GM18508 (cell line): ENCODE results near the gene PTPN11.
"Not testable (repeated sequence)": the region's sequence is repeated elsewhere in the genome, so short reads cannot be mapped to it uniquely, and the experiment has no call there.

Source experiments
- ATAC-seq: cut with Tn5 transposase; IDR thresholded peaks from one replicate; pipeline ENCODE4 v1.9.1; 2021; ENCODE audit warnings: moderate number of reproducible peaks; ENCODE audit not compliant: insufficient read depth, unreplicated experiment

The PTPN11 gene

DNA sequence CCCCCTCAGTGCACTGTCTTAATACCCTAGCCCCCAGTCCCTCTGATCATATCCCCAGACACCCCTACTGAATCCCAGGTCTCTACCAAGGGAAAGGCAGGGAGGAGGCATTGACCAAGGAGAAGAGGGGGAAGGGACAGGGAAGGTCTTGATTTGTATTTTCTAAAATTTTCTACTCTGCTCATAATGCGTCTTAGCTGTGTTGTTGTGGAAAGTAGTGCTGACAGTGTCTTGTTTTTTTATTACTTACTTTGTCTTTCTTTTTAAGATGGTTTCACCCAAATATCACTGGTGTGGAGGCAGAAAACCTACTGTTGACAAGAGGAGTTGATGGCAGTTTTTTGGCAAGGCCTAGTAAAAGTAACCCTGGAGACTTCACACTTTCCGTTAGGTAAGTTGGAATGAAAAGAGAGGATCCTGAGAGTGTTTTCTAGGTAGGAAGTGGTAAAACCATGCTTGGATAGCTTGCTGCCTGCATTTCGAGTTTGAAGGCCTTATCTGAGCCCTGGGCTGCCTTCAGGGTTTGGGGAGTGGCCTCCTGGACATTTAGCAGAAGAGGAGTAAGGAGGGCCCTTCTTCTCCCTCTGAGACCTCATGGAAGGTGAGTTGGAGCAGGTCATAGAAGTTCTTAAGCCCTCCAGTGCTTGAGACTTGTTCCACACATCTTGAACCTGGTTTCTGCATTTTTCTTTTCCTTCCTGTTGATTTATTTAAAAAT, 27.4 kb downstream of the PTPN11 start:
- no peak for ATAC-seq

DNA sequence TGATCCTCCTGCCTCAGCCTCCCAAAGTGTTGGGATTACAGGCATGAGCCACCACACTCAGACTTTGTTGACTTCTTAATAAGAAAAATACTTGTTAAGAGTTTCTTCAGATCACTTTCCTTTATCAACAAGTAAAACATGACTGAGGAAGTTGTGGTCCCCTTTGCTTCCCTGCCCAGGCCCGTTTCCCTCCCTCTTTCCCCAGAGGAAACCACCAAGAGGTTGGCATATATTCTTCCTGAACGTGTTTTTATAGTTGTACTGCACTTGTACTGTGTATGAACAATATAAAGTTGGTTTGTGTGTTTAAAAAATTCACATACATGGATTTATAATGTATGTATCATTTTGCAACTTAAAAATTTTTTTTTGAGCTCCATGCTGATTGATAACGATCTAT, 28.4 kb downstream of the PTPN11 start:
- ATAC-seq, result no peak

DNA sequence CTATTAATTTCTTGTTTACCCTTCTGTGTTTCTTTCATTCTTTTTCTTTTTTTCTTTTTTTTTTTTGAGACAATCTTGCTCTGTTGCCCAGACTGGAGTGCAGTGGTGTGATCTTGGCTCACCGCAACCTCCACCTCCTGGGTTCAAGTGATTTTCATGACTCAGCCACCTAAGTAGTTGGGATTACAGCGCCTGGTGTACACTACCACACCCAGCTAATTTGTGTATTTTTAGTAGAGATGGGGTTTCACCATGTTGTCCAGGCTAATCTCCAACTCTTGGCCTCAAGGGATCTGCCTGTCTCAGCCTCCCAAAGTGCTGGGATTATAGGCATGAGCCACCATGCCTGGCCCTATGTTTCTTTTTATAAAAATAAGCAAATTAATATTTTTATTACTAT, 29.4 kb downstream of the PTPN11 start:
- not testable (repeated sequence) for ATAC-seq

DNA sequence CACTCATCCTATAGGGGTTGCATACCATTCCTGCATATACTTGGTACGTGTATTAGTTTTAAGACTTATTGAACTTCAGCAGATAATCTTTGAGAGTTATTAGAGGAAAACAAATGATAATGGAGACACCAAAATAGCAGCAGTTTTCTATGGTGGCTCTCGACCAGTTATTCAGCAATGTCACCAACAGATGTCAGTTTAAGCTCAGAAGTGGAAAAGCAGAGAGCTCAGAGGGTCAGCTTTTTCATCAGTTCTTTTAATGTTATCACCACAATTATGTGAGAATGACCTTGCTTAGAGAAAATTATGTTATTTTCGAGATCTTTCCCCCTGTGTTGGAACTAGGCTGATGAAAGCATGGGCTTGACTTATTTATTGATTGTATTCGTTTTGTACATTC, 32.0 kb downstream of the PTPN11 start:
- ATAC-seq, result no peak

DNA sequence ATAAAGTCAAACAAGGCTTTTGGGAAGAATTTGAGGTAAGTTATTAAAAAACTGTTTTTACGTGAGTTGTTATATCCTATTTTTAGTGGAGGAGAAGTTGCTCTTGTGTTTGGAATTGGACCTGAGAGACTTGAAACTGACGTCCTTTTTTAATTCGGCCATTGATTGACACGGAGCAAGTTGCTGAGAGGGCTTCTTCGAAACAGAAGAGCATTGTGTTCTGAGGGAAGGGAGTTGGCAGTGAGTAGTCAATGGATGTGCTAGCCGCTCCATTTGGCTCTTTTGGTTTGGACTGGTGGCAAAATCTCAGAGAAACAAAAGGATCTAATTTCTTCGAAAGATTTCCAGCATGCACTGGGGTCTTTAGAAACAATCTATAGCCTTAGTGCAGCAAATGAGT, 37.3 kb downstream of the PTPN11 start:
- no peak for ATAC-seq

DNA sequence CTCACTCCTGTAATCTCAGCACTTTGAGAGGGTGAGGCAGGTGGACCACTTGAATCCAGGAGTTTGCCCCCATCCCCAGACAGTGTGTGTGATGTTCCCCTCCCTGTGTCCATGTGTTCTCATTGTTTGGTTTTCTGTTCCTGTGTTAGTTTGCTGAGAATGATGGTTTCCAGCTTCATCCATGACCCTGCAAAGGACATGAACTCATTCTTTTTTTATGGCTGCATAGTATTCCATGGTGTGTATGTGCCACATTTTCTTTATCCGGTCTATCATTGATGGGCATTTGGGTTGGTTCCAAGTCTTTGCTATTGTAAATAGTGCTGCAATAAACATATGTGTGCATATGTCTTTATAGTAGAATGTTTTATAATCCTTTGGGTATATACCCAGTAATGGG, 38.4 kb downstream of the PTPN11 start:
- not testable (repeated sequence) for ATAC-seq

DNA sequence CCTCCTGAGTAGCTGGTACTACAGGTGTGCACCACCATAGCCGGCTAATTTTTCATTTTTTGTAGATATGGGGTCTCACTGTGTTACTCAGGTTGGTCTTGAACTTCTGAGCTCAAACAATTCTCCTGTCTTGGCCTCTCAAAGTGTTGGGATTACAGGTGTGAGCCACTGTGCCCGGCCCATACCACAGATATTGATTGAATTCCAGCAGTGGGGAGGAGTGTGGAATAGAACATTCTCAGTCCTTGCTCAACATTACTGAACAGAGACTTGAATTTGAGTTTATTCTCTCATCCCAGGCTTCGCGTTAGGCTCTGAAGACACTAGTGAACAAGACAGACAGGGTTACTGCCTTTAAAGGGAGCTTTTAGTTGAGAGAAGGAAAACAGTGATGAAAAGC, 39.6 kb downstream of the PTPN11 start:
- no peak for ATAC-seq

DNA sequence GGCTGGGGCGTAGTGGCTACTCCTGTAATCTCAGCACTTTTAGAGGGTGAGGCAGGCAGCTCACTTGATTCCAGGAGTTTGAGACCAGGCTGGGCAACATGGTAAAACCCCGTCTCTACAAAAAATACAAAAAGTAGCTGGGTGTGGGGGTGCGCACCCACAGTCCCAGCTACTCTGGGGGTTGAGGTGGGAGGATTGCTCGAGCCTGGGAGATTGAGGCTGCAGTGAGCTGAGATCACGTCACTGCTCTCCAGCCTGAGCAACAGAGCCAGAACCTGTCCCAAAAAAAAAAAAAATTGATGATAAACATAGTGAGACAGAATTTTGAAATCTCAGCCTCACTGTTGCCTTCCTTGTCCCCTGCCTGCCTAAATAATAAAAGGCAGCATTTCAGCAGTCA, 40.0 kb downstream of the PTPN11 start:
- ATAC-seq, result no peak

DNA sequence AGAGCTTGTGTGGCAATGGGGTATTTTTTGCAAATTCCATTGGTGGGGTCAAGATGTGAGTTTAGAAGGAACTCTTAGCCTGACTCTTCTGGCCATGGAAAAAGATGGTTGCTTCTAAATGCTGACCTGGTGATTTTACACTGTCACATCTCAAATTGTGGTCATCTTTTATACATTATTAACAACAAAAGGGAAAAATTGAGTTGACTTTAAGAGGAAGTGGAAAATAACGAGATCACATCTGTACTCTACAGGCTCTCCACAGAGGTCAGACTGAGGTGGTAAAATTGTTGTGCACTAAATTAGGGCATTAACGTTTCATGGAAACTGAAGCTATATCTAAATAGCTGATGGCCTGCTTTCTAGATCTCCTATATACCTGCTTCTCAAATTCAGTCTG, 44.7 kb downstream of the PTPN11 start:
- ATAC-seq, result no peak

DNA sequence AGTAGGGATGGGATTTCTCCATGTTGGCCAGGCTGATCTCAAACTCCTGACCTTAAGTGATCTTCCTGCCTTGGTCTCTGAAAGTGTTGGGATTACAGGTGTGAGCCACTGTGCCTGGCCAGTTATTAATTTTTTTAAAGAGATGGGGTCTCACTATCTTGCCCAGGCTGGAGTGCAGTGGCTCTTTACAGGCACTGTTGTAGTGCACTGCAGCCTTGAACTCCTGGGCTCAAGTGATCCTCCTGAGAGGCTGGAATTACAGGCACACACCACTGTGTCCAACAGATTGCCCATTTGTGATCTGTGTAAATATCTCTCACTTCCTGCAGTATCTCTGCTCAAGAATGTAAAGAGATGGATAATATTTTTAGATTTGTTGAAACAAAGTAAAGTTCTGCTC, 45.9 kb downstream of the PTPN11 start:
- ATAC-seq, result no peak

DNA sequence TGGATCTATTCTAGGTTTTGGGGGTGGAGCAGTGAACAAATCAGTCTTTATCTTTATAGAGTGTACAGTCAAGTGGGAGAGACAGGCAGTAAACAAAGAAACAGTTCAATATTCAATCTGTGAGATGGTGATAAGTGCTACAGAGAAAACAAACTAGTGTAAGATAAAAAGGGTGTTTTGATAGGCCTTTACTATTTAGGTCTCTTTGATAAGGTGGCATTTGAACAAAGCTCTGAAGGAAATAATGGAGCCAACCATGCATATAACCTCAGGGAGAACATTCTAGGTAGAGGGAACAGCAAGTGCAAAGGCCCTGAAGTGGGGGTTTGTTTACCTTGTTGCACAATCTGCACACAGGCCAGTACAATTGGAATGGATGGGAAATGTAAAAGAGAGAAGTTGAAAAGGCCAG, 47.3 kb downstream of the PTPN11 start:
- ATAC-seq, result no peak

DNA sequence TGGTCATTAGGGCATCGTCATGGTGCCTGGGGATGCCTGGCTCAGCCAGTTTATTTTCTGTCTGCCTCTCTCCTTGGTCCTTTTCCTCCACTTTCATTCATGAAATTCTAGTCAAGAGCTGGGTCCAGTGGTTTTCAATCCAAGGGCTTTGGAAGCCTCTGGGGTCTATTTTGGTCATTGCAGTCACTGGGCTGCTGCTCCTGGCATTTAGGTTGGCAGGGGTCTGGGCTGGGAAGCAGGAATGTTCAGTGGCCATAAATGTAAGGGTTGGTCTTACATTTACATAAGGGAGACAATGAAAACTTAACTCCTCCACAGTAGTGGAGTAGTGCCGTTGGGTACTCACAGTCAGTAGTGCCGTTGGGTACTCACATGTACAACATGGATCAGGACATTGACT, 48.1 kb downstream of the PTPN11 start:
- ATAC-seq, result no peak

DNA sequence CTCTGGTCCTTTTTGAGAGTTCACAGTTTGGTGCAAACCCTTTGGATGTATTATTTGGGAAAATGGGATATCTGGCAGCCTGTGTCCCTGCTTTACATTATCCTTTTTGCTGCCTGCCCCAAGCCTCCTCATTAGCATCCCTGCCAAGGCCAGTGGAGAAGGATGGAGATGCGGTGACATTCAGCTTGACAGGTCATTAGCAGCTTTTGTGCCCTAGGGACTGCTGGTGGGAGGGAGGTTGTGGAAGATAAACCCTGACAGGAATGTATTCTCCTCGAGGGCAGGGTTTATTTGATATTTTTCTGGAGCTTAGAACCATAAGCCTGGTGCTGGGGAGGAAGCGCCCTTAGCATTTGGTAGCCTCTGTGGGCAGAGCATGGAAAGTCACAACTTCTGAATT, 49.3 kb downstream of the PTPN11 start:
- ATAC-seq, result no peak

DNA sequence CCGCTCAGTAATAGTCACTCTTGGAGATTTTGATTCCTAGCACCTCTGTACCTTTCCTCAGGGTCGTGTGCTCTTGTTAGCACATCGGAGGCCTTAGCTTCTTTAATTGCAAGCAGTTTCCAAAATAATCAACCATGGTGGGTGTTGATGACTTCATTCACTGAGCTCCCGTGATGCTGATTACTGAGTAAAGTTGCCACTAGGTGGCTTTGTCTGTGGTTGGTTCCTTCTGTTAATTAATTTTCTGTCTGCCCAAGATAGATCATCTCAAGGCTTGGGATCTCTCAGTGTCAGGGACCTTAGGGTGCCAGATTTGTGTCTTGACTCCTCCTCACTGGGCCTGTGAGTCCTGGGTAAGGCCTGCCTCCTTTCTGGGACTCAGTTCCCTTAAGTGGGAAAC, 54.3 kb downstream of the PTPN11 start:
- no peak for ATAC-seq

DNA sequence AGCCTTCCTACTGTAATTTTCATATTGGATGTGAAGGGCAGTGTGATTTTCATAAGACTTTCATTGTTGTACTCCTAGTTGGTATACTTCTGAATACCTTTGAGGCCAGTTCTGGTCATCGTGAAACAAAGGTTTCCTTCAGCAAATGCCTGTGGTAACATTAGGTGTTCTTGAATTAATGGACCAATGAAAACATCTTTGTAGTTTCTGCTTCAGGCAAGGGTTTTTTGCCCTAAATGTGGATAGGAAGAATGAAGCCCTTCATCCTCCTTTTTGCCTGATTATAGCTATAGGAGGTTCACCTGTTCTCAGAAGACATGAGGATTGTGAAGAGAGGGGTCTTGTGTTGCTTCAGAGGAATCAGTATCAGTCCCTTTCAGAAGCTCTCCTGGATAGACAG, 60.7 kb downstream of the PTPN11 start:
- no peak for ATAC-seq

DNA sequence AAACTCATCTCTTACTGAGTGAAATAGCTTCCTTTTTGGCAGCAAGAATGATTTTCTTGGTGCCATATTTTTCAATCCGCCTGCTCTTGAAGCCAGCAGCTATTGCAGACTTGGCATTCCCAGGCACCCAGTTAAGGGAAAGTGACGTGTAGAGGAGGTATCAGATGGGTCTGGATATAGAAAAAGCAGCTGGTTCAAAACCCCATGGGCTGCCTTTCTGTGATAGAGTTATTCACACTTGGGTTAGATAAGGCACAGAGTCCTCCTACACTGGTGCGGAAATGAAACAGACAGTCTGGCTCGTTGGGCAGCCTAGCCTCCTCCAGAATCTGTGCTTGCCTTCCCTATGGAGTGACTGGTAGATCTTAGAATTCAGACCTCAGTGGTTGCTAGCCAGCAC, 62.2 kb downstream of the PTPN11 start:
- ATAC-seq, result no peak

DNA sequence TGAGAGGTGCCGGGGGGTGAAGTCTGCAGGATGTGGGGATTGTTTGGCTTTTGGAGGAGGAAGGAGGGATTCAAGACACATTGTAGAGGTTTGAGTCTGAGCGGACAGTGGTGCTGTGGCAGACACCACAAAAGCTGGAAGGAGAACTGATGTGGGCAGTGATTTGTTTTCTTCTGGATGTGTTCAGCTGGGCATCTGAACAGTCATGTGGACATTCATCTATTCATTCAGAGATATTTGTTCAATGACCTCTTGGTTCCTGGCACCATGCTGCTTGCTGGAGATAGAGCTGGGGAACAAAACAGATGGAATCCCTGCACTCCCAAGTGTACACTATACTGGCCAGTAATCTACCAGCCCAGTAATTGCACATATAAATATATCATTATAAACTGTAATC, 64.0 kb downstream of the PTPN11 start:
- ATAC-seq, result no peak

DNA sequence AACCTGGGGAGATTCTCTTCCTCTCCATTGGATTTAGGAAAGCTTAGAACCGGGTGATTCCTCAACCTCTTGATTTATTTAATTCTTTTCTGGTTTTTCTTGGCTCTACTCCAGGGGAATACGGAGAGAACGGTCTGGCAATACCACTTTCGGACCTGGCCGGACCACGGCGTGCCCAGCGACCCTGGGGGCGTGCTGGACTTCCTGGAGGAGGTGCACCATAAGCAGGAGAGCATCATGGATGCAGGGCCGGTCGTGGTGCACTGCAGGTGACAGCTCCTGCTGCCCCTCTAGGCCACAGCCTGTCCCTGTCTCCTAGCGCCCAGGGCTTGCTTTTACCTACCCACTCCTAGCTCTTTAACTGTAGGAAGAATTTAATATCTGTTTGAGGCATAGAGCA, 67.6 kb downstream of the PTPN11 start:
- no peak for ATAC-seq

DNA sequence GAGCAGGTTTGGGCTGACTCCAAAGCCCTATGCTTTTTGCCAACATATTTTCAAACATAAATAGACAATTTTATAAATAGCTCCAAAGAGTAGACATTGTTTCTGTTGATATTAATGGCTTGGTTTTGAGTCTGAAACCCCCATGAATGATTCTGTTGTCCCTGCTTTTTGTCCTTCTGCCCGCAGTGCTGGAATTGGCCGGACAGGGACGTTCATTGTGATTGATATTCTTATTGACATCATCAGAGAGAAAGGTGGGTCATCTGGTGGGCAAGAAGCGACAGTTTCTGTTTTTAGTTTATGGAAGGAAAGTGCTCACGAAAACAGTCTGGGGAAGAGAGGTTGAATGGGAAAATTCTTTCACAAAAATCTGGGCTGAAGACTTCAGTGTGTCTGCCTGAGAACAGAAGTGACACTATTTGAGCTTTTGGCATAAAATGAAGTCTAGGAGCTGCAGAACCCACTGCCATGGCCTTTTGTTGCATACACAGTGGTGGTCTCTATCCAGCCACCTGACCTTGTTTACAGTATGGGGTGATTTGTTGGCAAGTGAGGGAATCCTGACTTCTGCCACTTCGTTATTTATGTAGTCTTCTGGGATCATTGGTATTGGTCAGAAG, 69.6 kb downstream of the PTPN11 start:
- no peak for ATAC-seq

DNA sequence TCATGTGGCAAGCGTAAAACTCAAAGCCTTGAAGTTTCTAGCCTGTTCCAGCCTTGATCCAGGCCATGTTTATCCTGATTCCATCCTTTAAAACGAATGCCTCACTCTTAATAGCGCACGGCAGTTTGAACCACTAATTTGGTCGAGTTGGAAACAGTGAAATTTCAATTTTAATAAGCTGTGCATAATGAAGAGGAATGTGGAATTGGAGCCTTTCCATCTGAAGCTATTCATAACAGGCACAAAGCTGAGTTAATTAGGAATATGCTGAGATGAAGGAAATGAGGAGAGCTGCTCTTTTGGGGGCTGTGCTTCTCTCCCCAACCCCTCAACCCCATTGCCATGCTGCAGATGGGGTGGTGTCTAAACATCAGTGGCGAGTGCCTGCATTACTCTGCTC, 70.7 kb downstream of the PTPN11 start:
- no peak for ATAC-seq

DNA sequence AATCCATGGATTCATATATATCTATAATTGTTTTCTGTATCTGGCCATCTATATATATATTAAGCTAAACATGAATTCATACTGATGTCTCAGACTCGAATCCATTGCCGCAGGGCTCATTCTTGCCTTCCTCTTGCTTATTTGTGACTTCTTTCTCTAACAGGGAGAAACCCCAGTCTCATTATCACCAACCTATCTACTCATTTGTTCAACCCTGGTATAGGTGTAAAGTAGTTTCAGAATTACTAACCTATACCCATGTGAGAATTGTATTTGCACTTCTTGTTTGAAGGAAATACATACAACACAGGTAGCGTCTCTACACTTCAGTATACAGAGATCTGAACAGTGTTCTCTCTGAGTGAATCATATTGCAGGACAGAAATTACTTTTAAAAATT, 77.7 kb downstream of the PTPN11 start:
- ATAC-seq, result peak; percentile 81

DNA sequence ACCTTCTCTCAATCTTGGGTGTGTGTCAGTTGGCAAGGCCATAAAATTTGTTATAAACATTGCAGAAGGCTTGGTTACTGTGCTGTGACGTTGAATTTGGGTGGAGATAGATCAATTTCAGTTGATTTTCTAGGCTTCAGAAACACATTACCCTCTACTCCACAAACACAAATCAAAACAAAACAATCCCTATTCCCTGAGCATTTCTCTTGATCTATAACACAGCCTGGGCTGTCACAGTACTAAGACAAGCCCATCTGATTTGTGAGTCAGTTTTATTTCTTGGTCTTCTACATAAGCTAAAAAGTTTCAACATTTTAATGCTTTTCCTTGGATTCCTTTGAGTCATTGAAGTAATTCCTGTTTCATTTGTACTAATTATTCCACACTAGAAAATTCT, 79.8 kb downstream of the PTPN11 start:
- ATAC-seq, result no peak
